GM12872 (cell line): ENCODE results near the gene DHDDS.

Experiments used
- TF ChIP-seq, protein P1 (sequence below): IDR thresholded peaks from 3 replicates; pipeline ENCODE4 v1.5.1; 2011; ENCODE audit warnings: low read depth, mild to moderate bottlenecking, low read length, moderate library complexity; ENCODE audit not compliant: insufficient read depth

DHDDS gene

DNA sequence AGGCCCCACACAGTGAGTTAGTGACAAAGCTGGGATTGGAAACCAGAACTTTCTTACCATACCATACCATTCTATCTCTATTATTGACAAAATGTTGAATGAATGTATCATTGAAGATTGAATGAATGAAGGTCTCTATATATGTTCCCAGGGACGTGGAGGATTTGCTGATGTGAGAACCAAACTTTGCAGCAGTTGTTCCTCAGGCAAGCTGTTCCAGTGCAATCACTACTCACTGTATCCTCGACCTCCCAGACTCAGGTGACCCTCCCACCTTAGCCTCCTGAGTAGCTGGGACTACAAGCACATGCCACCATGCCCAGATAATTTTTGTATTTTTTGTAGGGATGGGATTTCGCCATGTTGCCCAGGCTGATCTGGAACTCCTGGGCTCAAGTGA lies 33.1 kb upstream of the DHDDS start:
- TF ChIP-seq, protein P1, sequence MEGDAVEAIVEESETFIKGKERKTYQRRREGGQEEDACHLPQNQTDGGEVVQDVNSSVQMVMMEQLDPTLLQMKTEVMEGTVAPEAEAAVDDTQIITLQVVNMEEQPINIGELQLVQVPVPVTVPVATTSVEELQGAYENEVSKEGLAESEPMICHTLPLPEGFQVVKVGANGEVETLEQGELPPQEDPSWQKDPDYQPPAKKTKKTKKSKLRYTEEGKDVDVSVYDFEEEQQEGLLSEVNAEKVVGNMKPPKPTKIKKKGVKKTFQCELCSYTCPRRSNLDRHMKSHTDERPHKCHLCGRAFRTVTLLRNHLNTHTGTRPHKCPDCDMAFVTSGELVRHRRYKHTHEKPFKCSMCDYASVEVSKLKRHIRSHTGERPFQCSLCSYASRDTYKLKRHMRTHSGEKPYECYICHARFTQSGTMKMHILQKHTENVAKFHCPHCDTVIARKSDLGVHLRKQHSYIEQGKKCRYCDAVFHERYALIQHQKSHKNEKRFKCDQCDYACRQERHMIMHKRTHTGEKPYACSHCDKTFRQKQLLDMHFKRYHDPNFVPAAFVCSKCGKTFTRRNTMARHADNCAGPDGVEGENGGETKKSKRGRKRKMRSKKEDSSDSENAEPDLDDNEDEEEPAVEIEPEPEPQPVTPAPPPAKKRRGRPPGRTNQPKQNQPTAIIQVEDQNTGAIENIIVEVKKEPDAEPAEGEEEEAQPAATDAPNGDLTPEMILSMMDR: no peak

DNA sequence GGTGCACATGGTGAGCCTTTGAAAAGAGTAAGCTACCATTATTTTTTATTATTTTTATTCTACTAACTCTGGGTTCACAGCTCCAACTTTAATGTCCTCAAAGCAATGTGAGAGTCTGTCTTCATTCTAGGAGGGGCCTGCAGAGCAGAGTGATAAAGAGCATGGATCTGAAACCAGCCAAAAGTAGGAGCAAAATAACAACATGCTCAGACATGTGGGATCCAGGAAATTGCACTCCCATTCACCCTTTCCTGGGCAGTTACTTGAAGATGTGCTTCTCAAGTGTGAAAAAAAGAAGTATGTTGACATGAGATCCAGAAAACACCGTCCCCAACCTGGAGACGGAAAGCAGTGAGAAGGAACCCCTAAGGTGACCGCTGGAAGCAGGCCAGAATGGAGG lies 30.2 kb upstream of the DHDDS start:
- TF ChIP-seq, protein P1: no peak

DNA sequence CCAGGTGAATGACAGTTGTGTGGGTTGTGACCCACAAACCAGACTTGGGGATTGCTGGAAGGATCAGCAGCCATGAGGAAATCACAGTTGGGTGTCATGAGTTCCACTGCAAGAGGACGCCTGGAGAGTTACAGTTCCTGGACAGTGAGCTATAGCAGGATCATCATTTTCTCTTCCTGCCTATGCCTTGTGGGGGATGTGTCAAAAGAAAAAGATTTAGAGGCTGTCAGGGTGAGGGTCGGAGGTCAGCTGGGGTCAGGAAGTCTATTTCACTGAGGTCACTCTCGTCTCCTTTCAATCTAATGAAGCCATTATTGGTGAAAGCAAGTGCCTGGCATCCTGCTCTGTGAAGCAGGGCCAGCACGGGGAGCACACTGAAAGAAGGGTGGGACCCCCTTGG lies 28.5 kb upstream of the DHDDS start:
- TF ChIP-seq, protein P1: no peak

DNA sequence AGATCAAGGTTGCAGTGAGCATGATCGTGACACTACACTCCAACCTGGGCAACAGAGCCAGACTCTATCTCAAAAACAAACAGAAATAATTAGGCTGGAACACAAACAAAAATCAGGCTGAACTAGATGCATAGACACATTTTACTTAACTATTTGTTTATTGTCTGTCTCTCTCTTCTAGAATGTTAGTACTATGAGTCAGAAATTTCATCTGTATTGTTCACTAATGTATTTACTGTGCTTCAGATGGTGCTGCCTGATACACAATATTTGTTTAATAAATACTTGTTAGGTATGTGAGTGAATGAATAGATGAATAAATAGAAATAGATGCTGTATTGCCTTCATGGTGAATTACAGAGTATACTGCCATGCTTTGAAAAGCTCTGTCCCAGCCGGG lies 27.5 kb upstream of the DHDDS start:
- TF ChIP-seq, protein P1: no peak

DNA sequence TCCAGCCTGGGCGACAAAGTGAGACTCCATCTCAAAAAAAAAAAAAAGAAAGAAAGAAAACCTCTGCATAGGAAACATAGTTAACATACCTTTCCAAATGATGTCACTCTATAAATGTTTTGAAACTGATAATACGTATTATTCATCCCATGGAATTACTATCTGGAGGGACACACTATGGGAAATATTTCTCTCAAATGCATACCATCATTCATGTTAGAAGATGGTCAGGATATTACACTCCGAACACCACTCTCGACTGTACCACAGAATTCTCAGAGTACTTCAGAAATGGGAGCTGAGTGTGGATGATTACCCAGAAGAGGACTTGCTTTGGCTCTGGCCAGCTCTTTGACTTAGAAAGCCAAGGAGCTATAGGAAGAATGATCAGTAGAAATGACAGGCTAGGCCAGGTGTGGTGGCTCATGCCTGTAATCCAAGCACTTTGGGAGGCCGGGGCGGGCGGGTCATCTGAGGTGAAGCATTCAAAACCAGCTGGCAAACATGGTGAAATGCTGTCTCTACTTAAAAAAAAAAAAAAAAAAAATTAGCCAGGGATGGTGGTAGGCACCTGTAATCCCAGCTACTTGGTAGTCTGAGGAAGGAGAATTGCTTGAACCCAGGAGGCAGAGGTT lies 26.7 kb upstream of the DHDDS start:
- TF ChIP-seq, protein P1: no peak

DNA sequence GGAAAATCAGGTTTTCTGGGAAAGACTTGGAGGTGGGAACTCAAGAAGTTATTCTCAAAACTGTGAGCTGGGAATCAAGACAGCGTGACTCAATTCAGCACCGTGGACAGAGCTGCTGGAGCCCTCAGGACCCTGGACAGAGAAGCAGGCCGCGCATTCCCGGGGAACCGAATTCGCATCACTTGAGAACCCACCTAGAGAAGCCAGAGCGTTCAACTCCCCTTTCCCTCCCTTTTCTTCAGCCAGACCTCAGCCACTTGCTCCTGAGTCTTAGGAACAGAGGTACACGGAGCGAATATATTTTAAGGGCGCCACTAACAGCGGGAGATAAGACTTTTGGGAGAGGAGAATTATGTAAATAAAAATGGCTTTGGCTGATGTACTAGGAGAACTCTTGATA lies 23.5 kb upstream of the DHDDS start:
- TF ChIP-seq, protein P1: no peak

DNA sequence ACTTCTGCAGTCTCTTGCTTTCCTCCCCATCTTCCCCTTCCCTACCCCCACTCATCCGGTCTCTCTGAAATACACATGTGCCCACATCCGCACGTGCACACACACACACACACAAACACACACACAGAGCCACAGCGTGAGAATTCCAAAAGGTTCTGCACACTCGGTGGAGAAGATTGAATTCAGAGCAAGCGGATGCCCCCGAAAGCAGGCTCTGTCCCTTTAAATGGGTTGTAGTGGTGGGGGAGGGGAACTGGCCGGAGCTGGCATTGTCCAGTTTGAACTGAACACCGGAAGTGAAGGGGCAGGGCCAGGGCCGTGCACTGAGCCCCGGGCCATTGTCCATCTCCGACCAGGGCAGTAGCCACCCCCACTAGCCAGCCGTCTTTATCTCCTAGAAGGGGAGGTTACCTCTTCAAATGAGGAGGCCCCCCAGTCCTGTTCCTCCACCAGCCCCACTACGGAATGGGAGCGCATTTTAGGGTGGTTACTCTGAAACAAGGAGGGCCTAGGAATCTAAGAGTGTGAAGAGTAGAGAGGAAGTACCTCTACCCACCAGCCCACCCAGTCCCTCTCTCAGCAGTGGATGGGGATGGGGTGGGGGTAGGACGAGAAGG lies 22.8 kb upstream of the DHDDS start:
- TF ChIP-seq, protein P1: no peak
